ENCODE measurements around the gene TRAPPC3. TPM values are rescaled to one million over a fixed set of nuclear protein-coding genes. Genes with fewer than 3 reads are reported as not detected.

TRAPPC3 gene
- total and polyA plus RNA-seq, 2 experiments from 2014 or later = 45.6 to 55.9 TPM

- TF ChIP-seq ZNF462 (CRISPR knock-in tag; IDR thresholded peaks at IDR 0.05) (no peak), NANOG (IDR thresholded peaks at IDR 0.05; ENCODE audit: borderline replicate concordance) (no peak), ZNF331 (CRISPR knock-in tag; IDR thresholded peaks at IDR 0.05; ENCODE audit: low read depth) (no peak)
Measured at GRCh38 chr1:36123356-36123755, 25.9 kb downstream of the TRAPPC3 start (continued).

- Histone ChIP-seq H3K27me3 (ENCODE audit: insufficient read depth) (peaks cover 41% of the 10 kb centered on the region), H3K79me2 (replicated peaks; ENCODE audit: insufficient read depth) (no peaks in the 10 kb centered on the region), H4K20me1 (replicated peaks; ENCODE audit: insufficient read depth) (no peaks in the 10 kb centered on the region), H3K4me2 (no peak overlapping the region), H3K4me1 (ENCODE audit: insufficient read depth) (peaks cover 6% of the 10 kb centered on the region; the same call in 1 of the 2 replicates), H3K9me2 (ENCODE audit: insufficient read depth) (no peaks in the 10 kb centered on the region), H3F3A (replicated peaks; ENCODE audit: low read depth) (no peaks in the 10 kb centered on the region), H3K27ac (ENCODE audit: low read depth) (no peak overlapping the region), H2AFZ (no peak overlapping the region), H3K4me3 (no peak overlapping the region), H3K36me3 (ENCODE audit: insufficient read depth) (no peaks in the 10 kb centered on the region)
- no peaks in the 10 kb centered on the region for H3K9me3 Mint-ChIP-seq
- ATAC-seq (no peak), DNase-seq (ENCODE audit: low spot score) (no peak)
- no peaks in the 10 kb centered on the region for H3K36me3 Mint-ChIP-seq (ENCODE audit: low read depth)
- H3K27ac Mint-ChIP-seq = no peak overlapping the region
- no peak overlapping the region for H3K4me3 Mint-ChIP-seq
- peaks cover 16% of the 10 kb centered on the region for H3K4me1 Mint-ChIP-seq
- peaks cover 41% of the 10 kb centered on the region for H3K27me3 Mint-ChIP-seq (ENCODE audit: insufficient read depth, low read depth, poor library complexity)
- no peak for TF ChIP-seq EZH2 (IDR thresholded peaks at IDR 0.05; ENCODE audit: low read depth, unreplicated experiment)
- TF ChIP-seq ETS1 (IDR thresholded peaks at IDR 0.05) = no peak
- TF ChIP-seq ZNF462 (CRISPR knock-in tag; IDR thresholded peaks at IDR 0.05) = no peak
Measured at GRCh38 chr1:36122062-36123030, 26.9 kb downstream of the TRAPPC3 start.
